Measurements from ENCODE around the gene SMYD4.

DNA sequence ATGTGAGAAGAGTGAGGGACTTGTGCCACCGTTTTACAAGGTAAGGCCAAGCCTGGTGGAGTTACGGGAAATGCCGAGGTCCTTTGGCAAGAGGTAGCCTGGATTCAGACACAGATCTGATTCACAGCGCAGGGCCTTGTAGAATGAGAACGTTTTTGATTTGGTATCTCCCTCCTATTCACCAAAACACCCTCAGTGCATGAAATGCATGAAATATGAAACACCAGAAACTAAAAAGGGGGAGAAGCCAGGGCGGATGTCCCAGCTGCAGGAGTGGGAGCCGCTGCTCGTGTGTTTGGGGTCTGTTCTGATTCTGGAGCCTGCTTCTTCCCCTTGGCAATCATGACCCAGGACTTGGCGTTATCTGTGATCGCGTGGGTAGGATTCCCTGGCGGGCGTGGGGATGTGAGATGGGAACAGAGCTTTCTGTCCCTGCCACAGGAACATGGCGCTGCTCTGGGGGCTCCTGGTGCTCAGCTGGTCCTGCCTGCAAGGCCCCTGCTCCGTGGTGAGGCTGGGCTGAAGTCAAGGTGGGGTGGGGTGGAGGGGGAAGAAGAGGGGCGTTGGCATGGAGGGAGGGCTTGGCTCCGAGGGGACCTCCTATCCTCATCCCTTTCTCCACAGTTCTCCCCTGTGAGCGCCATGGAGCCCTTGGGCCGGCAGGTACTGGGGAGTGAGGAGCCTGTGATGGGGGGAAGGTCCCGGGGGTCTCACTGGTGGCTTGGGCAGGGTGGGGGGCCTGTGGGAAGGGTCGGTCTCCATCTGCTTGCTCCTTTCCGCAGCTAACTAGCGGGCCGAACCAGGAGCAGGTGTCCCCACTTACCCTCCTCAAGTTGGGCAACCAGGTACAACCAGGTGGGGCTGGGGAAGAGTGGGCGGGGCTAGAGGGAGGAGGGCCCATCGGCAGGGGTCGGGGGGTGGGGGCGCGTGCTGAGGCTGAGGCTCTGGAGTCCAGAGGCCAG, 84.9 kb downstream of the SMYD4 start:
- TF ChIP-seq, protein P1, sequence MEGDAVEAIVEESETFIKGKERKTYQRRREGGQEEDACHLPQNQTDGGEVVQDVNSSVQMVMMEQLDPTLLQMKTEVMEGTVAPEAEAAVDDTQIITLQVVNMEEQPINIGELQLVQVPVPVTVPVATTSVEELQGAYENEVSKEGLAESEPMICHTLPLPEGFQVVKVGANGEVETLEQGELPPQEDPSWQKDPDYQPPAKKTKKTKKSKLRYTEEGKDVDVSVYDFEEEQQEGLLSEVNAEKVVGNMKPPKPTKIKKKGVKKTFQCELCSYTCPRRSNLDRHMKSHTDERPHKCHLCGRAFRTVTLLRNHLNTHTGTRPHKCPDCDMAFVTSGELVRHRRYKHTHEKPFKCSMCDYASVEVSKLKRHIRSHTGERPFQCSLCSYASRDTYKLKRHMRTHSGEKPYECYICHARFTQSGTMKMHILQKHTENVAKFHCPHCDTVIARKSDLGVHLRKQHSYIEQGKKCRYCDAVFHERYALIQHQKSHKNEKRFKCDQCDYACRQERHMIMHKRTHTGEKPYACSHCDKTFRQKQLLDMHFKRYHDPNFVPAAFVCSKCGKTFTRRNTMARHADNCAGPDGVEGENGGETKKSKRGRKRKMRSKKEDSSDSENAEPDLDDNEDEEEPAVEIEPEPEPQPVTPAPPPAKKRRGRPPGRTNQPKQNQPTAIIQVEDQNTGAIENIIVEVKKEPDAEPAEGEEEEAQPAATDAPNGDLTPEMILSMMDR (IDR thresholded peaks at IDR 0.05): no peak
- TF ChIP-seq POLR2A (IDR thresholded peaks at IDR 0.05): no peak
